Activated CD8-positive, alpha-beta T cell treated with anti-CD3 and anti-CD28 coated beads, Interleukin-2, amount 10 ng/mL, durations not matched to agents 7 days and 5 days (primary cell): ENCODE results near the gene CD9. TPM values are rescaled to one million over a fixed set of nuclear protein-coding genes. Genes with fewer than 3 reads are reported as not detected.
"Not testable (repeated sequence)": the region's sequence is repeated elsewhere in the genome, so short reads cannot be mapped to it uniquely, and the experiment has no call there.

Experiments used
- ATAC-seq: fragments of 150-1000 bp; cut with Tn5 transposase; one replicate; pipeline ENCODE4 v1.10.0; 2021; ENCODE audit warnings: moderate library complexity
- CTCF ChIA-PET: fragments of 350-600 bp; sonication (Branson Sonifier 250); formaldehyde crosslinking; loops from one replicate; lab custom pipeline; 2021; ENCODE audit warnings: antibody characterized with exemption; lab: Charles Lee
- POLR2A ChIA-PET: fragments of 350-600 bp; sonication (Branson Sonifier 250); formaldehyde crosslinking; loops from one replicate; lab custom pipeline; 2021; ENCODE audit warnings: antibody characterized with exemption; lab: Charles Lee
- DNase-seq: peaks from one replicate; pipeline ENCODE4 v3.0.0-alpha.2; 2020
- H3K27ac Mint-ChIP-seq: one replicate; pipeline ENCODE4 v1.8.0; 2021; ENCODE audit warnings: mild to moderate bottlenecking, mixed read lengths
- H3K27me3 Mint-ChIP-seq: one replicate; pipeline ENCODE4 v1.8.0; 2021; ENCODE audit warnings: low read depth, mixed read lengths
- H3K36me3 Mint-ChIP-seq: one replicate; pipeline ENCODE4 v1.8.0; 2021; ENCODE audit warnings: low read depth, mixed read lengths
- H3K4me1 Mint-ChIP-seq: one replicate; pipeline ENCODE4 v1.8.0; 2021; ENCODE audit warnings: low read depth, mixed read lengths
- H3K4me3 Mint-ChIP-seq: one replicate; pipeline ENCODE4 v1.8.0; 2021; ENCODE audit warnings: mild to moderate bottlenecking, mixed read lengths
- H3K9me3 Mint-ChIP-seq: one replicate; pipeline ENCODE4 v1.8.0; 2022; ENCODE audit warnings: mixed read lengths; ENCODE audit not compliant: insufficient read depth
- total RNA-seq, 2 experiments: library from RNA; stranded (reverse); gene quantifications; one replicate each; pipeline ENCODE4 v1.2.3, GENCODE V29; 2021

Gene CD9
- 10 to 100 TPM; 11.6 to 11.9 TPM for total RNA-seq

- no peaks in the 10 kb centered on the region for H3K9me3 Mint-ChIP-seq
- ATAC-seq (peak; percentile 56), DNase-seq (peak; percentile 44)
- POLR2A ChIA-PET, result no interaction called here
- H3K4me3 Mint-ChIP-seq, result peak within 1 kb of the TSS; percentile 63
- no peak within 1 kb of the TSS for H3K27ac Mint-ChIP-seq
- peaks cover 27% of the 10 kb centered on the region for H3K4me1 Mint-ChIP-seq
- no peaks in the 10 kb centered on the region for H3K36me3 Mint-ChIP-seq
- CTCF ChIA-PET, result interaction anchor here (0.9 to 3.5 kb wide), 5 partner anchors 11 to 83 kb away, joined by 3 to 21 read pairs (median 3); no protein-coding TSS in a partner anchor
- H3K27me3 Mint-ChIP-seq, result peaks cover 47% of the 10 kb centered on the region
Observed at GRCh38 chr12:6200256-6201212, at the start of gene CD9. Gene CD9 (plus strand): TSS chr12:6200400. CDS start chr12:6200500, 100 bp downstream.

GRCh38 chr12:6154730-6155459 lies 45.3 kb upstream of the CD9 start:
- H3K4me3 Mint-ChIP-seq, result no peak overlapping the region
- ChIA-PET CTCF (no interaction called here), POLR2A (no interaction called here)
- H3K27ac Mint-ChIP-seq, result no peak overlapping the region
- no peaks in the 10 kb centered on the region for H3K9me3 Mint-ChIP-seq
- no peaks in the 10 kb centered on the region for H3K36me3 Mint-ChIP-seq
- H3K4me1 Mint-ChIP-seq, result no peaks in the 10 kb centered on the region
- no peaks in the 10 kb centered on the region for H3K27me3 Mint-ChIP-seq
- DNase-seq (no peak), ATAC-seq (no peak)

- no peaks in the 10 kb centered on the region for H3K4me1 Mint-ChIP-seq
- no peak overlapping the region for H3K4me3 Mint-ChIP-seq
- POLR2A ChIA-PET, result no interaction called here
Observed at GRCh38 chr12:6157482-6157881, 42.7 kb upstream of the CD9 start.

GRCh38 chr12:6158255-6158654 lies 41.9 kb upstream of the CD9 start:
- Mint-ChIP-seq H3K36me3 (no peaks in the 10 kb centered on the region), H3K4me1 (no peaks in the 10 kb centered on the region), H3K9me3 (no peaks in the 10 kb centered on the region), H3K4me3 (no peak overlapping the region), H3K27ac (no peak overlapping the region), H3K27me3 (no peaks in the 10 kb centered on the region)
- DNase-seq (no peak), ATAC-seq (no peak)
- ChIA-PET CTCF (no interaction called here), POLR2A (interaction anchor here (0.6 kb wide), 1 partner anchor 20 kb away, joined by 3 read pairs; no protein-coding TSS in a partner anchor)

More at GRCh38 chr12:6157482-6157881, 42.7 kb upstream of the CD9 start:
- CTCF ChIA-PET, result no interaction called here
- DNase-seq (no peak), ATAC-seq (no peak)
- no peaks in the 10 kb centered on the region for H3K9me3 Mint-ChIP-seq
- no peaks in the 10 kb centered on the region for H3K27me3 Mint-ChIP-seq
- no peaks in the 10 kb centered on the region for H3K36me3 Mint-ChIP-seq
- H3K27ac Mint-ChIP-seq, result no peak overlapping the region

GRCh38 chr12:6158749-6159148 lies 41.5 kb upstream of the CD9 start:
- H3K27me3 Mint-ChIP-seq, result no peaks in the 10 kb centered on the region
- DNase-seq (no peak), ATAC-seq (no peak)
- H3K36me3 Mint-ChIP-seq, result no peaks in the 10 kb centered on the region
- no peaks in the 10 kb centered on the region for H3K9me3 Mint-ChIP-seq
- ChIA-PET POLR2A (no interaction called here), CTCF (no interaction called here)
- no peak overlapping the region for H3K27ac Mint-ChIP-seq
- no peak overlapping the region for H3K4me3 Mint-ChIP-seq
- H3K4me1 Mint-ChIP-seq, result no peaks in the 10 kb centered on the region

GRCh38 chr12:6159166-6160011 lies 40.8 kb upstream of the CD9 start:
- H3K9me3 Mint-ChIP-seq, H3K36me3 Mint-ChIP-seq, H3K4me3 Mint-ChIP-seq, POLR2A ChIA-PET, DNase-seq, H3K27me3 Mint-ChIP-seq, ATAC-seq, CTCF ChIA-PET, H3K4me1 Mint-ChIP-seq, H3K27ac Mint-ChIP-seq: not testable (repeated sequence)

- H3K4me3 Mint-ChIP-seq, CTCF ChIA-PET, ATAC-seq, POLR2A ChIA-PET, H3K4me1 Mint-ChIP-seq, H3K36me3 Mint-ChIP-seq, DNase-seq, H3K9me3 Mint-ChIP-seq, H3K27ac Mint-ChIP-seq, H3K27me3 Mint-ChIP-seq: not testable (repeated sequence)
Observed at GRCh38 chr12:6160049-6160649, 40.1 kb upstream of the CD9 start.

- ChIA-PET CTCF (no interaction called here), POLR2A (no interaction called here)
- H3K36me3 Mint-ChIP-seq, result no peaks in the 10 kb centered on the region
- no peaks in the 10 kb centered on the region for H3K27me3 Mint-ChIP-seq
- no peak overlapping the region for H3K27ac Mint-ChIP-seq
- H3K9me3 Mint-ChIP-seq, result no peaks in the 10 kb centered on the region
- H3K4me1 Mint-ChIP-seq, result peaks cover 4% of the 10 kb centered on the region
- no peak for DNase-seq
- no peak overlapping the region for H3K4me3 Mint-ChIP-seq
- no peak for ATAC-seq
Observed at GRCh38 chr12:6161124-6161882, 38.9 kb upstream of the CD9 start.

GRCh38 chr12:6163416-6164060 lies 36.7 kb upstream of the CD9 start:
- POLR2A ChIA-PET, result interaction anchor here (0.6 kb wide), 1 partner anchor 99 kb away, joined by 3 read pairs; no protein-coding TSS in a partner anchor
- H3K27ac Mint-ChIP-seq, result no peak overlapping the region

GRCh38 chr12:6165395-6165794 lies 34.8 kb upstream of the CD9 start:
- H3K4me3 Mint-ChIP-seq, result no peak overlapping the region
- peaks cover 36% of the 10 kb centered on the region for H3K4me1 Mint-ChIP-seq
- no peak overlapping the region for H3K27ac Mint-ChIP-seq
- H3K36me3 Mint-ChIP-seq, result no peaks in the 10 kb centered on the region
- H3K27me3 Mint-ChIP-seq, result no peaks in the 10 kb centered on the region
- ChIA-PET CTCF (no interaction called here), POLR2A (no interaction called here)
- ATAC-seq (no peak), DNase-seq (no peak)
- H3K9me3 Mint-ChIP-seq, result no peaks in the 10 kb centered on the region

More at GRCh38 chr12:6163416-6164060, 36.7 kb upstream of the CD9 start:
- ATAC-seq, result no peak
- Mint-ChIP-seq H3K4me1 (peaks cover 26% of the 10 kb centered on the region), H3K9me3 (no peaks in the 10 kb centered on the region), H3K36me3 (no peaks in the 10 kb centered on the region), H3K27me3 (no peaks in the 10 kb centered on the region), H3K4me3 (no peak overlapping the region)
- CTCF ChIA-PET, result no interaction called here
- DNase-seq, result no peak
